Heart right ventricle (tissue), 16 donors: ENCODE data around the gene DDIT3. TPM values are rescaled to one million over a fixed set of nuclear protein-coding genes. Genes with fewer than 3 reads are reported as not detected.

Experiments
- ATAC-seq, 8 donors: fragments of 200-7000 bp; cut with Tn5 transposase; one replicate each; pipeline ENCODE4 v1.9.1; 2020; ENCODE audit warnings: mild to moderate bottlenecking in 8 of 8, moderate library complexity in 8 of 8, moderate number of reproducible peaks in 1 of 8
- DNase-seq, 2 donors: peaks; one replicate each; pipeline ENCODE4 v3.0.0-alpha.2; 2020
- H3K27ac ChIP-seq, 10 donors: fragments of 200-600 bp; sonication (generic) in 2 of 10; one replicate each; pipeline versions ENCODE4 v1.5.0 to v1.8.0; 2020 to 2022; ENCODE audit warnings: mild to moderate bottlenecking in 3 of 10
- H3K27me3 ChIP-seq, 7 donors: fragments of 200-600 bp; one replicate each; pipeline ENCODE4 v1.8.0; 2021 to 2022; ENCODE audit warnings: mild to moderate bottlenecking in 2 of 7
- H3K36me3 ChIP-seq, 9 donors: fragments of 200-600 bp; sonication (generic) in 1 of 9; one replicate each; pipeline versions ENCODE4 v1.5.0 to v1.8.0; 2020 to 2022; ENCODE audit warnings: mild to moderate bottlenecking in 2 of 9
- H3K4me1 ChIP-seq, 9 donors: fragments of 200-600 bp; sonication (generic) in 1 of 9; one replicate each; pipeline versions ENCODE4 v1.5.0 to v1.8.0; 2020 to 2022; ENCODE audit warnings: mild to moderate bottlenecking in 4 of 9
- H3K4me3 ChIP-seq, 10 donors: fragments of 200-600 bp; sonication (generic) in 2 of 10; one replicate each; pipeline versions ENCODE4 v1.5.0 to v1.8.0; 2020 to 2022; ENCODE audit warnings: mild to moderate bottlenecking in 7 of 10, moderate library complexity in 2 of 10
- H3K9me3 ChIP-seq, 11 donors: fragments of 200-600 bp in 10 of 11; sonication (generic) in 2 of 11; one replicate each; pipeline versions ENCODE4 v1.5.0 to v1.8.0; 2013 to 2022; ENCODE audit warnings: mild to moderate bottlenecking in 2 of 11, control low read depth in 1 of 11, moderate library complexity in 1 of 11
- CTCF ChIP-seq, 9 donors: fragments of 200-600 bp; sonication (generic) in 2 of 9; IDR thresholded peaks; one replicate each; pipeline versions ENCODE4 v1.5.0 to v1.8.0; 2021 to 2022; ENCODE audit warnings: antibody characterized with exemption in 9 of 9, mild to moderate bottlenecking in 5 of 9, moderate library complexity in 1 of 9
- whole genome bisulfite sequencing, 2 donors: extraction: QIAGEN DNeasy Blood & Tissue Kit; methylation state at CpG; one replicate each; pipeline ENCODE4 v1.1.7; 2013; ENCODE audit warnings: inconsistent platforms in 1 of 2; 5-methylcytosine and 5-hydroxymethylcytosine counted together
- intact Hi-C, 10 donors: fragments of 100-400 bp; cut with DNase I; formaldehyde crosslinking; loops; one replicate each; pipeline versions ENCODE4 v1.11.1 to v1.14.2; 2022
- polyA plus RNA-seq, 2 donors: library from polyadenylated mRNA; stranded (reverse); fragments of 200-250 nt; gene quantifications; one replicate each; pipeline ENCODE4 v1.2.3, GENCODE V29; 2013
- total RNA-seq, 10 donors: library from RNA; stranded (reverse); fragmentation: NEBNext Ultra II Directional in 3 of 10; extraction: Animal tissue kit (Norgen Biotek cat#: 25700) in 3 of 10; gene quantifications; one replicate each; pipeline versions ENCODE4 v1.2.1 to v1.2.4, GENCODE V29; 2021 to 2023
- donor health status: Arrhythmogenic right ventricular cardiomyopathy.
- donor health status: ischemic (EF 13 %, LVEDD 7.1; RV severe dilation, severe dysfunction).
- donor health status: healthy with polysubstance abuse.
- donor health status: DM: no; HTN: yes; CAD: no.
- donor health status: DM: no; HTN: no; CAD: no.
- donor health status: ischemic (EF 25% LVEDD 6.9; RV normal size, moderate dysfunction).
- donor health status: ischemic (EF 25% LVEDD 5.7; RV mildly dilated, moderate dysfunction).
- donor health status: healthy.
- donor health status: DM: yes; HTN: yes; CAD: no.
- donor health status: Ischemic cardiomyopathy.
- donor health status: ischemic (EF 35%, LVEDD 5.7; RV mildly dilated, moderate dysfunction).
- donor health status: nonischemic (EF 11% LVEDD 7.7; RV severe dilation, severe dysfunction).
- donor health status: DM: yes; HTN: yes; CAD: no.
- donor health status: PGD.
- donor health status: ischemic (EF 29% LVEDD 5.4; RV normal size, mild dysfunction).
- donor health status: nonischemic (EF 23%, LVEDD 6.1; RV moderate dilation, normal function).

DDIT3 gene
- total and polyA plus RNA-seq, 12 donors, result 11.2 to 106 (median 24.9) TPM

- peak overlapping the region in 8 of 10 donors; percentile 1 to 68 (median 46) for H3K4me3 ChIP-seq
- intact Hi-C loops, result no loop called here
- ATAC-seq (no peak), DNase-seq (no peak)
- peaks cover 0 to 32% (median 0%) of the 10 kb centered on the region in 9 donors for H3K36me3 ChIP-seq
- H3K27ac ChIP-seq, result peak overlapping the region in 6 of 10 donors; percentile 17 to 95 (median 42)
- no peak for TF ChIP-seq CTCF (IDR thresholded peaks at IDR 0.05)
- peaks cover 0 to 71% (median 16%) of the 10 kb centered on the region in 9 donors for H3K4me1 ChIP-seq
- WGBS, 2 donors, result 77 to 80% methylated on average over 15 of the region's 15 CpGs
- no peaks in the 10 kb centered on the region for H3K9me3 ChIP-seq
- peaks cover 9 to 80% (median 57%) of the 10 kb centered on the region in 7 donors for H3K27me3 ChIP-seq
Measured at GRCh38 chr12:57476993-57477709, 43.2 kb downstream of the DDIT3 start.

GRCh38 chr12:57476162-57476992 is 43.9 kb downstream of the DDIT3 start:
- peaks cover 0 to 38% (median 0%) of the 10 kb centered on the region in 9 donors for H3K36me3 ChIP-seq
- peak overlapping the region in 9 of 10 donors; percentile 4 to 68 (median 45) for H3K4me3 ChIP-seq
- TF ChIP-seq CTCF (IDR thresholded peaks at IDR 0.05), result peak in 3 of 9 donors; percentile 17 to 60 (median 20)
- peaks cover 0 to 72% (median 16%) of the 10 kb centered on the region in 9 donors for H3K4me1 ChIP-seq
- intact Hi-C loops, result no loop called here
- ATAC-seq, result peak in 3 of 8 donors; percentile 6 to 28 (median 16)
- peaks cover 9 to 85% (median 63%) of the 10 kb centered on the region in 7 donors for H3K27me3 ChIP-seq
- no peak for DNase-seq
- no peaks in the 10 kb centered on the region for H3K9me3 ChIP-seq
- whole genome bisulfite sequencing, 2 donors, result 19 to 21% methylated on average over 29 of the region's 29 CpGs
- peak overlapping the region in 5 of 10 donors; percentile 17 to 95 (median 35) for H3K27ac ChIP-seq

- no peak for TF ChIP-seq CTCF (IDR thresholded peaks at IDR 0.05)
- DNase-seq, result no peak
- Histone ChIP-seq H3K36me3 (peaks cover 0 to 45% (median 0%) of the 10 kb centered on the region in 9 donors), H3K4me1 (peaks cover 0 to 64% (median 16%) of the 10 kb centered on the region in 9 donors), H3K4me3 (peak overlapping the region in 9 of 10 donors; percentile 4 to 68 (median 45)), H3K27ac (peak overlapping the region in 2 of 10 donors; percentile 73 to 95), H3K27me3 (peaks cover 9 to 84% (median 66%) of the 10 kb centered on the region in 7 donors), H3K9me3 (no peaks in the 10 kb centered on the region)
- intact Hi-C loops, result no loop called here
- 4 to 7% methylated on average over 74 to 84 of the region's 84 CpGs for WGBS, 2 donors
- peak in 6 of 8 donors; percentile 14 to 54 (median 29) for ATAC-seq
Measured at GRCh38 chr12:57475271-57476161, 44.8 kb downstream of the DDIT3 start.
